Osteocyte (in vitro differentiated cells): Measurements from ENCODE around the gene UCHL5. TPM values are rescaled to one million over a fixed set of nuclear protein-coding genes. Genes with fewer than 3 reads are reported as not detected.
"Not testable (repeated sequence)": the region's sequence is repeated elsewhere in the genome, so short reads cannot be mapped to it uniquely, and the experiment has no call there.

ENCODE experiments used
- DNase-seq: peaks from one replicate; pipeline ENCODE4 v3.0.0; 2021; ENCODE audit warnings: mixed read lengths; ENCODE audit not compliant: unreplicated experiment; ENCODE audit errors: extremely low spot score
- H3K27ac Mint-ChIP-seq: one replicate; pipeline ENCODE4 v1.8.0; 2021; ENCODE audit warnings: mild to moderate bottlenecking, mixed read lengths; ENCODE audit not compliant: unreplicated experiment
- H3K27me3 Mint-ChIP-seq: one replicate; pipeline ENCODE4 v1.8.0; 2021; ENCODE audit warnings: mixed read lengths; ENCODE audit not compliant: unreplicated experiment
- H3K36me3 Mint-ChIP-seq: one replicate; pipeline ENCODE4 v1.8.0; 2021; ENCODE audit warnings: mixed read lengths; ENCODE audit not compliant: unreplicated experiment
- H3K4me1 Mint-ChIP-seq: one replicate; pipeline ENCODE4 v1.8.0; 2021; ENCODE audit warnings: mixed read lengths; ENCODE audit not compliant: unreplicated experiment
- H3K4me3 Mint-ChIP-seq: one replicate; pipeline ENCODE4 v1.8.0; 2021; ENCODE audit warnings: mild to moderate bottlenecking, moderate library complexity, mixed read lengths; ENCODE audit not compliant: unreplicated experiment
- H3K9me3 Mint-ChIP-seq: one replicate; pipeline ENCODE4 v1.8.0; 2021; ENCODE audit warnings: mixed read lengths; ENCODE audit not compliant: unreplicated experiment
- CTCF ChIP-seq: fragments of 200-600 bp; sonication (generic); IDR thresholded peaks from 2 replicates; pipeline ENCODE4 v1.5.0; 2021; ENCODE audit warnings: antibody characterized with exemption, mild to moderate bottlenecking, moderate library complexity
- total RNA-seq: library from RNA; stranded (reverse); gene quantifications from 2 replicates; pipeline ENCODE4 v1.2.1, GENCODE V29; 2021

Gene UCHL5
- total RNA-seq, 1 donor from 2014 or later = 26.7 TPM

- peaks cover 4% of the 10 kb centered on the region for H3K4me1 Mint-ChIP-seq
- no peak overlapping the region for H3K27ac Mint-ChIP-seq
- peak; percentile 16 for TF ChIP-seq CTCF
Measured at GRCh38 chr1:192998536-192998935, 60.6 kb downstream of the UCHL5 start.

DNA sequence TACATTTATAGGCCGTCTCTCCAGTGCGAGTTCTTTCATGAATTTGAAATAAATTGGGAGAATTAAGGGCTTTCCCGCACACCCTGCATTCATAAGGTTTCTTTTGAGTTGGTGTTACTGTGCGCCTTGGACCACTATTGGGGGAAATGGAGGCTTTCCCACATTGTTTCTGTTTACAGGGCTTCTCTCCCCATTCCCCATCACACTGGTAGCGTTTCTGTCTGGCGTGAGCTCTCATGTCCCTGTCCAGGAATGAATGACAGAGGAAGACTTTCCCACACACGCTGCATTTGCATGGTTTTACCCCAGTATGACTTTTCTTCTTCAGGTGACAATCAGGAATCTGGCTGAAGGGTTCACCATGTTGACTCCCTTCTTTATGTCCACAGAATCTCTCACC, 65.0 kb downstream of the UCHL5 start:
- no peak for DNase-seq
- no peak for TF ChIP-seq CTCF
- Mint-ChIP-seq H3K36me3 (peaks cover 24% of the 10 kb centered on the region), H3K9me3 (peaks cover 21% of the 10 kb centered on the region), H3K4me3 (no peak overlapping the region), H3K27ac (no peak overlapping the region), H3K27me3 (no peaks in the 10 kb centered on the region), H3K4me1 (peaks cover 5% of the 10 kb centered on the region)

More at GRCh38 chr1:192998536-192998935, 60.6 kb downstream of the UCHL5 start:
- peaks cover 50% of the 10 kb centered on the region for H3K36me3 Mint-ChIP-seq
- no peak overlapping the region for H3K4me3 Mint-ChIP-seq
- H3K9me3 Mint-ChIP-seq = peaks cover 28% of the 10 kb centered on the region
- no peak for DNase-seq
- no peaks in the 10 kb centered on the region for H3K27me3 Mint-ChIP-seq

DNA sequence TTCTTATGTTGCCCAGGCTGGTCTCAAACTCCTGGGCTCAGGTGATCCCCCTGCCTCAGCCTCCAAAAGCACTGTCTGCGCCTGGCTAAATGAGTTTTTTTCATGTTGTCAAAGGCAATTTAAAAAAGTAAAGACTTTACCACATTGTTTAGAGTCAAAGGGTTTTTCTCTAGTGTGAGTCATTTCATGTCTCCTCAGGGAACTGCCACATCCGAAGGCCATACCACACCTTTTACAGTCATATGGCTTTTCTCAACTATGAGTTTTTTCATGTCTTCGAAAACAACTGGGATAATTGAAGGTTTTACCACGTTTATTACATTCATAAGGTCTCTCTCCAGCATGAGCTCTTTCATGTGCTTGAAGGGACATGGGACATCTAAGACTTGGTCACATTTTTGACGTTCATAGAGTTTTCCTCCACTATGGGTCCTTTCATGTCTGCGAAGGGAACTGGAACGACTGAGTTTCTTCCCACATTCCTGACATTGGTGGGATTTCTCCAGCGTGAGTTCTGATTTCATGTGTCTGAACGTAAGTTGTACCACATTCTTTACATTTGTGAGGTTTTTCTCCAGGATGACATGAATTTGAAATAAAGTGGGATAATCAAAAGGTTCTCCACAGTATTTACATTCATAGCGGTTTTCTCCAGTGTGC, 65.6 kb downstream of the UCHL5 start:
- H3K4me1 Mint-ChIP-seq = peaks cover 5% of the 10 kb centered on the region
- H3K27ac Mint-ChIP-seq = no peak overlapping the region
- H3K9me3 Mint-ChIP-seq = peaks cover 21% of the 10 kb centered on the region
- no peak for DNase-seq
- no peak overlapping the region for H3K4me3 Mint-ChIP-seq
- H3K27me3 Mint-ChIP-seq = no peaks in the 10 kb centered on the region
- no peak for TF ChIP-seq CTCF
- peaks cover 18% of the 10 kb centered on the region for H3K36me3 Mint-ChIP-seq

DNA sequence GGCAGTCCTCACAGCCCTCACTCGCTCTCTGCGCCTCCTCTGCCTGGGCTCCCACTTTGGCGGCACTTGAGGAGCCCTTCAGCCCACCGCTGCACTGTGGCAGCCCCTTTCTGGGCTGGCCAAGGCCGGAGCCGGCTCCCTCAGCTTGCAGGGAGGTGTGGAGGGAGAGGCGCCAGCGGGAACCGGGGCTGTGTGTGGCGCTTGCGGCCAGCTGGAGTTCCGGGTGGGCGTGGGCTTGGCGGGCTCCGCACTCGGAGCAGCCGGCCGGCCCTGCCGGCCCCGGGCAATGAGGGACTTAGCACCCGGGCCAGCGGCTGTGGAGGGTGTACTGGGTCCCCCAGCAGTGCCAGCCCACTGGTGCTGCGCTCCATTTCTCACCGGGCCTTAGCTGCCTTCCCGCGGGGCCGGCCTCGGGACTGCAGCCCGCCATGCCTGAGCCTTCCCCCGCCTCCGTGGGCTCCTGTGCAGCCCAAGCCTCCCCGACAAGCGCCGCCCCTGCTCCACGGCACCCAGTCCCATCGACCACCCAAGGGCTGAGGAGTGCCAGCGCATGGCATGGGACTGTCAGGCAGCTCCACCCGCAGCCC, 72.3 kb downstream of the UCHL5 start:
- H3K27me3 Mint-ChIP-seq, H3K9me3 Mint-ChIP-seq: not testable (repeated sequence)

DNA sequence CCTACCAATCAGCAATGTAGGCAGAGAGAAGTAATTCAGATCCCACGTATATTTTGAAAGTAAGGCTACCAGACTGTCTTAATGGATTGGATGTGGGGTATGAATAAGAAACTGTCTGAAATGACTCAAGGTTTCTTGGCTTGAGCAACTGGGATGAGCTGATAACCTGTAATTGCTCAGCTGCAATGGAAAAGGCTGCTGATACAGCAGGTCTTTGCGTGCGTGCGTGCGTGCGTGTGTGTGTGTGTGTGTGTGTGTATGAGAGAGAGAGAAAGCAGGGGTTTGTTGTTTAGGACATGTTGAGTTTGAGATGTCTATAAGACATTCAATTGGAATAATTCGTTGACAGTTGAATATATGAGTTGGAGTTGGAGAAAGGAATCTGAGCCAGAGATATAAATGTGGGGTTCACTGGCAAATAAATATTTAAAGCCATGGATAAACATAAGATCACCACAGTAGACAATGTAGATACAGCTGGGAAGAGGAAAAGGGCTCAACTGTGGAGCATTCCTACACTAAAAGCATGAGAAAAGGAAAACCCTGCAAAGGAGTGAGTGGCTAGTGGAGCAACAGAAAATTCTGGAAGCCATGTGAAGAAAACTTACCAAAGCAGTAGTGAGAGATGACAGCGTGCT, 72.9 kb downstream of the UCHL5 start:
- no peaks in the 10 kb centered on the region for H3K9me3 Mint-ChIP-seq
- H3K27ac Mint-ChIP-seq = no peak overlapping the region
- H3K27me3 Mint-ChIP-seq = no peaks in the 10 kb centered on the region
- no peaks in the 10 kb centered on the region for H3K4me1 Mint-ChIP-seq
- peaks cover 4% of the 10 kb centered on the region for H3K36me3 Mint-ChIP-seq
- TF ChIP-seq CTCF = no peak
- no peak for DNase-seq
- H3K4me3 Mint-ChIP-seq = no peak overlapping the region

More for the DNA sequence above, 72.3 kb downstream of the UCHL5 start:
- H3K4me3 Mint-ChIP-seq, H3K27ac Mint-ChIP-seq, H3K36me3 Mint-ChIP-seq, H3K4me1 Mint-ChIP-seq, DNase-seq: not testable (repeated sequence)
